NCI-H1930 (cell line): ENCODE results near the gene IGFBP2.
A peak's percentile ranks its signal among the peaks of the same experiment; 100 is the strongest.

ENCODE experiments used
- DNase-seq, 2 experiments: peaks; one replicate each; lab custom pipeline; 2025; lab: John Stamatoyannopoulos, UW

IGFBP2 gene

GRCh38 chr2:216636551-216637450 lies 3.6 kb downstream of the IGFBP2 start:
- DNase-seq, result no peak

- no peak for DNase-seq
Observed at GRCh38 chr2:216637472-216637871, 4.3 kb downstream of the IGFBP2 start.

GRCh38 chr2:216643986-216644659 lies 10.9 kb downstream of the IGFBP2 start:
- DNase-seq, result no peak

GRCh38 chr2:216644842-216645635 lies 11.8 kb downstream of the IGFBP2 start:
- no peak for DNase-seq

GRCh38 chr2:216645636-216645950 lies 12.4 kb downstream of the IGFBP2 start:
- DNase-seq, result no peak

- DNase-seq, result no peak
Observed at GRCh38 chr2:216646116-216646515, 12.9 kb downstream of the IGFBP2 start.

- no peak for DNase-seq
Observed at GRCh38 chr2:216648105-216648504, 14.9 kb downstream of the IGFBP2 start.

GRCh38 chr2:216649574-216649973 lies 16.4 kb downstream of the IGFBP2 start:
- no peak for DNase-seq

GRCh38 chr2:216650626-216651257 lies 17.5 kb downstream of the IGFBP2 start:
- no peak for DNase-seq

GRCh38 chr2:216651351-216651881 lies 18.2 kb downstream of the IGFBP2 start:
- DNase-seq, result no peak

- no peak for DNase-seq
Observed at GRCh38 chr2:216652566-216652965, 19.3 kb downstream of the IGFBP2 start.

GRCh38 chr2:216653093-216653799 lies 20.0 kb downstream of the IGFBP2 start:
- DNase-seq, result no peak

GRCh38 chr2:216653931-216654365 lies 20.7 kb downstream of the IGFBP2 start:
- no peak for DNase-seq

GRCh38 chr2:216654528-216655052 lies 21.4 kb downstream of the IGFBP2 start:
- no peak for DNase-seq

- no peak for DNase-seq
Observed at GRCh38 chr2:216657086-216657855, 24.1 kb downstream of the IGFBP2 start.

- peak in 1 of 2 experiments; percentile 29 for DNase-seq
Observed at GRCh38 chr2:216657980-216658379, 24.8 kb downstream of the IGFBP2 start.

GRCh38 chr2:216658757-216659156 lies 25.5 kb downstream of the IGFBP2 start:
- no peak for DNase-seq

GRCh38 chr2:216659276-216659675 lies 26.1 kb downstream of the IGFBP2 start:
- no peak for DNase-seq

- DNase-seq, result no peak
Observed at GRCh38 chr2:216660496-216660895, 27.3 kb downstream of the IGFBP2 start.

GRCh38 chr2:216661051-216661450 lies 27.8 kb downstream of the IGFBP2 start:
- no peak for DNase-seq
